Activated CD4-positive, alpha-beta memory T cell treated with anti-CD3 and anti-CD28 coated beads, Interleukin-2, amount 10 ng/mL, durations not matched to agents 7 days and 5 days (primary cell): ENCODE data around the gene SLC35D3. TPM values are rescaled to one million over a fixed set of nuclear protein-coding genes. Genes with fewer than 3 reads are reported as not detected.
"Not testable (repeated sequence)": the region's sequence is repeated elsewhere in the genome, so short reads cannot be mapped to it uniquely, and the experiment has no call there.

ENCODE experiments used
- CTCF ChIA-PET: fragments of 350-600 bp; sonication (Branson Sonifier 250); formaldehyde crosslinking; loops from one replicate; lab custom pipeline; 2021; ENCODE audit warnings: antibody characterized with exemption, inconsistent platforms; lab: Charles Lee
- POLR2A ChIA-PET: fragments of 350-600 bp; sonication (Branson Sonifier 250); formaldehyde crosslinking; loops from one replicate; lab custom pipeline; 2021; ENCODE audit warnings: antibody characterized with exemption; lab: Charles Lee
- DNase-seq: peaks from one replicate; pipeline ENCODE4 v3.0.0-alpha.2; 2020
- H3K27ac Mint-ChIP-seq: one replicate; pipeline ENCODE4 v1.8.0; 2021; ENCODE audit warnings: mild to moderate bottlenecking, mixed read lengths
- H3K27me3 Mint-ChIP-seq: one replicate; pipeline ENCODE4 v1.8.0; 2021; ENCODE audit warnings: mixed read lengths
- H3K36me3 Mint-ChIP-seq: one replicate; pipeline ENCODE4 v1.8.0; 2021; ENCODE audit warnings: low read depth, mixed read lengths
- H3K4me1 Mint-ChIP-seq: one replicate; pipeline ENCODE4 v1.8.0; 2021; ENCODE audit warnings: mixed read lengths
- H3K4me3 Mint-ChIP-seq: one replicate; pipeline ENCODE4 v1.8.0; 2021; ENCODE audit warnings: mild to moderate bottlenecking, mixed read lengths
- H3K9me3 Mint-ChIP-seq: one replicate; pipeline ENCODE4 v1.8.0; 2021; ENCODE audit warnings: mixed read lengths
- total RNA-seq, 2 experiments: library from RNA; stranded (reverse); gene quantifications; one replicate each; pipeline ENCODE4 v1.2.3, GENCODE V29; 2021

Gene SLC35D3
- total RNA-seq, 2 experiments from 2014 or later = 0.13 TPM; not detected in 1

DNA sequence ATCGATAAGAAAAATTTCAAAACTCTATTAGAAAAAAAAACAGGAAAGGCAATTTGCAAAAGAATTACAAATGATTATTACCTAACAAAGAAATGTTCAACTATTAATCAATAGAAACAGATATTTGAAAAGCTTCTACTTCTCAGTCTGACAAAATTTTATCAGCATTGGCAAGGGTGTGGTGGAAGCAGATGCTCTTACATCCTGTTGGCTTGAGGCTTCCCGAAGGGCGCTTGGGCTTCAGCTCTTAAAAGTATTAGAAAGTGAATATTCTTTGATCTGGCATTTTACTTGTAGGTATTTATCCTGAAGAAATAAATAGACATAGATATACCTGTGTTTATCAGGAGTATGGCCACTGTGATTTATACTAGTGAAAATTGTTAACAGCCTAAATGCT, 38.7 kb downstream of the SLC35D3 start:
- no peaks in the 10 kb centered on the region for H3K4me1 Mint-ChIP-seq
- POLR2A ChIA-PET = interaction anchor here (0.8 kb wide), 1 partner anchor 138 kb away, joined by 3 read pairs; no protein-coding TSS in a partner anchor
- DNase-seq = no peak
- CTCF ChIA-PET = no interaction called here
- H3K9me3 Mint-ChIP-seq = no peaks in the 10 kb centered on the region
- H3K4me3 Mint-ChIP-seq = no peak overlapping the region
- H3K27me3 Mint-ChIP-seq = peaks cover 32% of the 10 kb centered on the region
- no peak overlapping the region for H3K27ac Mint-ChIP-seq
- H3K36me3 Mint-ChIP-seq = no peaks in the 10 kb centered on the region

DNA sequence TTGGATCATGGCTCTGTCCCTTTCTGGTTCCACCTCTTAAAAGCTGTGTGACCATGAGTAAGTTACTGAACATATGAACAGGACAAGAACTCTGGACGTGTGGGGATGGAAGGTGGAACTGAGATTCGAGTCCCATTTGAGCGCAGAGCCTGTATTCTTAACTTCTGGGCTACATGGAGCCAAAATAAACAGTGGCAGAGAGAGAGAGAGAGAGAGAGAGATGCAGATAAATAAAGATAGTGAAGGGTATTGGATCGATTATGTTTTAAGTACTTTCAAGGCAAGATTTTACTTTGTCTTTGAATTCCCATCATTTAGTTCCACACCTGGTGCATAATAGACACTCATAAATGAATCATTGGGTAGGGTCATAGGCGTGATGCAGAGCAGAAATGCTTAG, 39.7 kb downstream of the SLC35D3 start:
- no peak for DNase-seq
- no peaks in the 10 kb centered on the region for H3K9me3 Mint-ChIP-seq
- POLR2A ChIA-PET = no interaction called here
- peaks cover 38% of the 10 kb centered on the region for H3K27me3 Mint-ChIP-seq
- CTCF ChIA-PET = no interaction called here
- H3K4me1 Mint-ChIP-seq = no peaks in the 10 kb centered on the region
- no peak overlapping the region for H3K27ac Mint-ChIP-seq
- H3K4me3 Mint-ChIP-seq = no peak overlapping the region
- H3K36me3 Mint-ChIP-seq = no peaks in the 10 kb centered on the region

DNA sequence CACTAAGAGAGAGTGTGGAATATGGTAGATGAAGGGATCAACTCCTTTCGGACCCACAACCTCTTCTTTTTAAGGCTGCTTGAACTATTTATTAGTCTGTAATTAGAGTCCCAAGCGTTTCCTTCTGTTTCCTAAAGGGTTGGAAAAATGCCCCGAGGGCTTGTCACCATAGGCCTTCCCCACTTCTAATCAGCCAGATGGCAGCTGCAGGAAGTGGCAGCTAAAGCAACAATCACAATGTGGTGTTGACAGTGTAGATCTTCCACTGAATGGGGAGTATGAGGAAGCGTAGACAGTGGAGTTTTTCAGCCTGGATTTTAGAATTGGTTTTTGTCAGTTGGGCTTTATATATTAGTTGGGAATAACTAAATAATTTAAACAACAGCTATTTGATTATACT, 40.6 kb downstream of the SLC35D3 start:
- peaks cover 42% of the 10 kb centered on the region for H3K27me3 Mint-ChIP-seq
- DNase-seq = no peak
- POLR2A ChIA-PET = no interaction called here
- no peak overlapping the region for H3K27ac Mint-ChIP-seq
- no peaks in the 10 kb centered on the region for H3K4me1 Mint-ChIP-seq
- H3K4me3 Mint-ChIP-seq = no peak overlapping the region
- no peaks in the 10 kb centered on the region for H3K36me3 Mint-ChIP-seq
- H3K9me3 Mint-ChIP-seq = no peaks in the 10 kb centered on the region
- CTCF ChIA-PET = no interaction called here

DNA sequence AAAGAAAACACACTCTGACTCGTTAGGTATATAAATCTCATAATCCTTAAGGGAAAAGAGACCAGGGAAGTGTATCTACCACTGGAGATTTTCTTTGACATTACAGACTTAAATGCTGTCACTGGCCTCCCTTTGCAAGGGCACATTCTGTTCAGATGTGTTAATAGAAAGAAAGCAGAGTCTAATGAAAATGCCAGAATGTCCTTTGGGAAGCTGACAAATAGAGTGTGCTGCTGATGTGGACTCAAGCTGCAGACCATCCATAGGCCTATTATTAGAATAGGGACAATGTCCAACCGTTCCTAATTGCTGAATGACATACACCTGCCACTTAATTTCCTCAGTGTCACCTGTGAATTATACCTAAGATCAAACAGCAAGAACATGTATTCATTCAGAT, 41.2 kb downstream of the SLC35D3 start:
- Mint-ChIP-seq H3K4me3 (no peak overlapping the region), H3K36me3 (no peaks in the 10 kb centered on the region), H3K4me1 (peaks cover under 1% of the 10 kb centered on the region), H3K27ac (no peak overlapping the region), H3K9me3 (no peaks in the 10 kb centered on the region), H3K27me3 (peaks cover 45% of the 10 kb centered on the region)
- no peak for DNase-seq
- POLR2A ChIA-PET = no interaction called here
- CTCF ChIA-PET = no interaction called here

DNA sequence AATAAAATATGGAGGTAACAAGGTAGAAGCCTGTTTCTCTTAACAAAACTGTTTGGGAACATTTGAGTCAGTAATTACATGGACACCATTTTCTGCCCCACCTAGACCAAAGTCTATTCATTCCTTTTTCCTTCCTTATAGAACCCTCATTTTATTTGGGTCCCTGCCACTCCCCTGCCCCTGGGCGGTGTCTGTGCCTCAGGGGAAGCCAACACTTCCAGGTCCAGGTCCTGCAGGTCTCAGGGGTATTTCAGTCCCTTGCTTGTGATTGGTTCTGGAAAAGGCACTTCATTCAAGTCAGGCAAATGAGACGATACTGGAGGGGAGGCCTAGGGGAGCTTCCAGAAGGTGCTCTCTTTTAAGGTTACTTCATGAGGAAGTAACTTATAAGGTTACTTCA, 42.3 kb downstream of the SLC35D3 start:
- CTCF ChIA-PET = no interaction called here
- no peak for DNase-seq
- POLR2A ChIA-PET = no interaction called here
- Mint-ChIP-seq H3K27me3 (peaks cover 44% of the 10 kb centered on the region), H3K4me3 (no peak overlapping the region), H3K9me3 (no peaks in the 10 kb centered on the region), H3K36me3 (no peaks in the 10 kb centered on the region), H3K27ac (no peak overlapping the region), H3K4me1 (peaks cover 2% of the 10 kb centered on the region)

DNA sequence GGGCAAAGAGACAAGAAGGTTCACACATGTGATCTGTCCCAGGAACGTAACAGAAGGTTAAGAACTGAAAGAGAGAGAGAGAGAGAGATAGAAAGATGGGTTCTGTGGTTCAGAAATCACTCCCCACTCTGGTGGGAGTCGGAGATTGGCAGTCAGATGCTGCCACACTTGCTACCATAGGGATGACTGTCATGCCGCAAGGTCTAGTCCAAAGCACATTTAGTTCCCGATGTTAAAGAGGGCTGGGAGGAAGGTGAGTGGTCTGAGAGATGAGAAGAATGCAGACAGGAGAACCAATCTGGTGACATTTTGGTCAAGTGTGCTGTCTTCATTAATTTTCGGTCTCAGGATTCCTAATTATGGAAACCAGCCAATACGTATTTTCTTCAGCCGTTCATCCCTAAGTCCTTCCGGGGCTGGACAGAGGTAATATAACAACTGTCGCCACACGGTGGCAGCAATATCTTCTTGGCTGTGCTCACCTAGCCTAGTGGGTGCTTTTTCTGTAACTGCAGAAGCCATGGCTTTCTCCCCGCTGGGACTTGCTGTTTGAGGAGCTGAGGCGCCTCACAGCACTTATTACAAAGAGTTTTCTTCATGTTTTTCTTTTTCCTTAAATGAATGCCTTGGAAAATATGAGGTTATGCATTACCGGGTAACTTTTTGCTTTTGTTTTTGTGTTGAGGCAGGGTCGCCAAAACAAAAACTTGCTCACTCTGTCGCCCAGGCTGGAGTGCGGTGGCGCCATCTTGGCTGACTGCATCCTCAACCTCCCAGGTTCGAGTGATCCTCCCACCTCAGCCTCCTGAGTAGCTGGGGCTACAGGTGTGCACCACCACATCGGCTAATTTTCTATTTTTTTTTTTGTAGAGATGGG, 46.0 kb downstream of the SLC35D3 start:
- POLR2A ChIA-PET = no interaction called here
- CTCF ChIA-PET = interaction anchor here (0.6 kb wide), 2 partner anchors 123 to 186 kb away, joined by 3 read pairs; no protein-coding TSS in a partner anchor
- Mint-ChIP-seq H3K27me3 (peaks cover 45% of the 10 kb centered on the region), H3K27ac (no peak overlapping the region), H3K9me3 (no peaks in the 10 kb centered on the region), H3K36me3 (no peaks in the 10 kb centered on the region), H3K4me3 (no peak overlapping the region), H3K4me1 (peaks cover 2% of the 10 kb centered on the region)
- peak; percentile 70 for DNase-seq

DNA sequence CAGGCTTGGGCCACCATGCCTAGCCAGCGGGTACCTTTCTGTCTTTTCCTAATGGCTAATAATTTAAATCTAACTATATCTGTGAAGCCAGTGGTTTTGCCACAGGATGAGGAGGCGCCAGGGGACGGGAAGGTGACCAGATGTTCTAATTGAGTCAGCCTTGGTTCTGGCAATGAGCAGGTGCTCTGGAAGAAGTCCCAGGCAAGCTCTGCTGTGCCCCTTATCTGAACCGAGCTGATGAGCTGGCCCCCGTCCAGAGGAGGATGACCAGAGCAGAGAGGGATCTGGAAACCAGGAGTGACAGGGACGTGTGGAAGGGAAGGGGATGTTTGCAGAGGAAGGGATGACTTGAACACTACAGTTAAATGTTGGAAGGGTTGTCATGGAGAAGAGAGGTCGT, 46.7 kb downstream of the SLC35D3 start:
- no peak overlapping the region for H3K4me3 Mint-ChIP-seq
- H3K9me3 Mint-ChIP-seq = no peaks in the 10 kb centered on the region
- H3K36me3 Mint-ChIP-seq = no peaks in the 10 kb centered on the region
- CTCF ChIA-PET = interaction anchor here (0.6 kb wide), 1 partner anchor 123 kb away, joined by 3 read pairs; no protein-coding TSS in a partner anchor
- H3K27ac Mint-ChIP-seq = no peak overlapping the region
- no peak for DNase-seq
- POLR2A ChIA-PET = no interaction called here
- H3K4me1 Mint-ChIP-seq = peaks cover 2% of the 10 kb centered on the region
- H3K27me3 Mint-ChIP-seq = peaks cover 48% of the 10 kb centered on the region

DNA sequence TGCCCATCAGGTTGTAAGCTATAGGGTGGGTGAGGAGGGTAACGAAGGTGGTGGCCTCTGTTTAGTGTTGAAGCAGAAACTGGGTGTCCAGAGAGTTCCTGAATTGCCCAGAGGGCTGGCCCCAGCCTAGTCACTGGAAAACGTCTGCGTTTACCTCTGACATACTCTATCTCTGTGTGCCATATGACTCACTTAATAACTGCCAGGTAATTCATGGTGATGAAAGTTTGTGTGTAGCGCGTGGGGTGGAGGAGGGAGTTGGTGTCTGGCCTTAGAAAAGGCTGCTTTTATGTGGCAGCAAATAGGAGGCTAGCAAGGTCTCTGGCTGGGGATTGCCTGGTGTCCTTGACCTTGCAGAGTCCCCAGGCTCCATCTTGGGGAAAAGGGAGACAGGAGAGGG, 47.3 kb downstream of the SLC35D3 start:
- H3K27me3 Mint-ChIP-seq = peaks cover 43% of the 10 kb centered on the region
- no peak for DNase-seq
- H3K27ac Mint-ChIP-seq = no peak overlapping the region
- H3K9me3 Mint-ChIP-seq = no peaks in the 10 kb centered on the region
- peaks cover 2% of the 10 kb centered on the region for H3K4me1 Mint-ChIP-seq
- no peaks in the 10 kb centered on the region for H3K36me3 Mint-ChIP-seq
- ChIA-PET POLR2A (no interaction called here), CTCF (interaction anchor here (0.7 kb wide), 1 partner anchor 11 kb away, joined by 3 read pairs; no protein-coding TSS in a partner anchor)
- no peak overlapping the region for H3K4me3 Mint-ChIP-seq

DNA sequence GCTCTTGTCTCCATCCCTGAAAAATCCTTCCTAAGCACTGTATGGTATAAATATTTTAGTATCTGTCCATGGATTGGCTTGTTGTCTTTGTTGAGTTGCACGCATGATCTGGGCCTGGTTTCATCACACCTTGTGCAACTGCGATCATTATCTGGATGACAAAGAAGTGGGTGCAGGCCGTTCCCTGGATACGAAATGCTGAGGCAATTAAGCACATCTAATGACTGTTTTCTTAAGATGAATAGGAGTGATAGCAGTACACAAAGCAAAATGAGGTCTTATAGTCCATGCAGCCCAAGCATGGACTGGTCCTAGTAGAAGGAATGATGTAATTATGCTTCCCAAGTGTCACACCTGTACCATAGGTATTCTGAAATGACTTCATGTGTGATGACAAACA, 47.8 kb downstream of the SLC35D3 start:
- Mint-ChIP-seq H3K9me3 (no peaks in the 10 kb centered on the region), H3K27ac (no peak overlapping the region), H3K4me3 (no peak overlapping the region), H3K36me3 (no peaks in the 10 kb centered on the region), H3K4me1 (peaks cover 2% of the 10 kb centered on the region), H3K27me3 (peaks cover 42% of the 10 kb centered on the region)
- ChIA-PET CTCF (interaction anchor here (0.7 to 1.6 kb wide), 2 partner anchors 10 to 196 kb away, joined by 3 to 4 read pairs; no protein-coding TSS in a partner anchor), POLR2A (no interaction called here)
- no peak for DNase-seq

DNA sequence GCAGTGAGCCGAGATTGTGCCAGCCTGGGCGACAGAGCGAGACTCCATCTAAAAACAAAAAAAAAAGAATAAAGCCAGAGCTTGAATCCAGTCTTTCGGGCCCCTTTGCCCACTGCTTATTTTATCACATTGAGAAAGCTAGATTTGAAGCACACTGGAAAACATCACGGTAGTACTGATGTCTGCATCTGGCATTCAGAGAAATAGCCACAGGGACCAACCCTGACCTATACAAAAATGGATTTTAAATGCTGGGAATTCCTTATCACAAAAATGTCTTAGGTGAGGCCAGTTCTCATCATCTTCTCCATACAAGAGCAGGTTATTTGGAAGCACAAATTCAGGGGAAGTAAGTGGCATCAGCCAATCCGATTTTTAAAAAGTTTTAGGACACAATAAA, 49.5 kb downstream of the SLC35D3 start:
- ChIA-PET CTCF (interaction anchor here (1.4 kb wide), 1 partner anchor 343 kb away, joined by 5 read pairs; no protein-coding TSS in a partner anchor), POLR2A (no interaction called here)
- DNase-seq = no peak
- Mint-ChIP-seq H3K36me3 (no peaks in the 10 kb centered on the region), H3K4me1 (peaks cover 2% of the 10 kb centered on the region), H3K27me3 (peaks cover 32% of the 10 kb centered on the region), H3K9me3 (no peaks in the 10 kb centered on the region), H3K4me3 (no peak overlapping the region), H3K27ac (no peak overlapping the region)

DNA sequence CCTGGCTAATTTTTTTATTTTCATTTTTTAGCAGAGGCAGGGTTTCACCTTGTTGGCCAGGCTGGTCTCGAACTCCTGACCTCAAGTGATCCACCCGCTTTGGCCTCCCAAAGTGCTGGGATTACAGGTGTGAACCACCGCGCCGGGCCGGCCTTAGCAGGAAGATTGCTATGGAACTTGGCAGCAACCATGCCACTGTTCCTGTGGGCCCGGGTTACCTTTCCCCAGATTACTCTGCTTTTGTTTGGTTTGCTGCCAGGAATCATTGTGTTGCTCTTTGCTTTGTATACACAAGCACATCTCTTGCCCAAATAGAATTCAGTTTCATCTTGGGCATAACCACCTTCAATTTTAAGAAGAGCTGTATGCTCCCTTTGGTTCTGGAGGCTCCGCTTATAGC, 51.7 kb downstream of the SLC35D3 start:
- H3K27ac Mint-ChIP-seq, H3K36me3 Mint-ChIP-seq, H3K4me1 Mint-ChIP-seq, H3K4me3 Mint-ChIP-seq, CTCF ChIA-PET, H3K9me3 Mint-ChIP-seq, DNase-seq, POLR2A ChIA-PET: not testable (repeated sequence)
- H3K27me3 Mint-ChIP-seq = peaks cover 21% of the 10 kb centered on the region
